HG02571 (cell line): ENCODE measurements around the gene C9orf85.
"Not testable (repeated sequence)": the region's sequence is repeated elsewhere in the genome, so short reads cannot be mapped to it uniquely, and the experiment has no call there.

ENCODE experiments used
- ATAC-seq: cut with Tn5 transposase; IDR thresholded peaks from one replicate; pipeline ENCODE4 v1.9.1; 2021; ENCODE audit warnings: mild to moderate bottlenecking, moderate library complexity; ENCODE audit not compliant: unreplicated experiment

C9orf85 gene

DNA sequence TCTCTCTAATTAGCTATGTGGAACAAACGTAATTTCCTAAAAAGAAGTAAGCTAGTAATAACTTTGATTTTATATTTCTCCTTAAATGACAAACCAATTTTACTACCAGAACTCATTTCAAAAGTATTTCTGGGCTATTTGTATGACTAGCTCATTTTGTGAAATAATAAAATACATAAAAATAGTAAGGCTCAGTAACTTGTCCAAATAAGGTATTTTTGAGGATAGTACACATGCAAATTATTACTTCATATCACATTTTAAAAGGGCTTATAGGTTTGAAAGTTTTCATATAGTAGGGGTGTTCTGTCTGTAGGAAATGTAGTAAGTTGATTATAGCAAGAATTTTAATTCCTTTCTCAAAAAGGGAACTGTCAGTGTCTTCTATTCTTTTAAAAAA, 26.5 kb downstream of the C9orf85 start:
- no peak for ATAC-seq

DNA sequence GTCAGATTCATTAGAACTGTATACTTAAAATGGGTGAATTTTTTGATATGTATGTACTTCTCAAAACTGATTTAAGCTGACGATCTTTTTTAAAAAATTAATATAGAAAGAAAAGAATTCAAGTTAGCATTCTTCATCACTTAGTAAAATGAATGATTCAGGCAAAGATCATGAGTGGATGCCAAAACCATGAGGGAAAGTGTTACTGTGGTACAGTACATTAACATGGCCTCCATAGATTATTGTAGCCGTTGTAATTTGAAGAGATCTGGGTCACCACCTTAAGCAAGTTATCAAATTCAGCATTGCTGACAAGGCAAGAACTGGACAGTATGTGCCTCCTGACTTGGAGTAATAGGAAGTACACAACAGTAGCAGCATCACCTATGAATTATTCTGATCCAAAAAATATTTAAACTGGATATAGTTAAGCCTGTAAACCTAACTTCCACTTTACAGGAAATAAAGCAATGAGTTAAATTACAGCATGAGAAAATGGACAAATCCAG, 29.7 kb downstream of the C9orf85 start:
- ATAC-seq, result no peak

DNA sequence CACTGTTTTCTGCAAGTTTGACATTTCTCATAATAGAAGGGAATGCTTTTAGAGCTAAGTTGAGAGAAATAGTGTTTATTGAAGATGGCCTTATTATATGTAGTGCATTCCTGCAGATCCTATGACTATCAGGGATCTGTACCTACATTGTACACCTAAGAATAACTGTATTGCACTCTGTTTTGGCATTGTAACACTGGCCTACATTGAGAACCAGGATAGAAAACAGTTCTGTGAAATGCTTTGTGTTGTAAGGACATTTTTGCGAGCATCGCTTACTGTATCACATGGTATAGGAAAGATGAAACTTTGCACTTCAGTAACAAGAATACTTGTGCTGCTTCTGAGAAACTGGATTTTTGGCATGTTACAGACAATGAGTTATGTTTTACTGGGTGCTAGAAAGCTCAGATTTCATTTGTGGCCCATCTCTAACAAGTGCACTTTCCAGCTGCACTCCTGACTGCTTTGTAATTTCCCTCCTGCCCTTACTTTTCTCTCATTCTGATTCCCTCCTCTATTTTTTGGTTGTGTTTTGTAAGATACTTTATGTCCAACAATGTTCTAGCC, 30.6 kb downstream of the C9orf85 start:
- no peak for ATAC-seq

DNA sequence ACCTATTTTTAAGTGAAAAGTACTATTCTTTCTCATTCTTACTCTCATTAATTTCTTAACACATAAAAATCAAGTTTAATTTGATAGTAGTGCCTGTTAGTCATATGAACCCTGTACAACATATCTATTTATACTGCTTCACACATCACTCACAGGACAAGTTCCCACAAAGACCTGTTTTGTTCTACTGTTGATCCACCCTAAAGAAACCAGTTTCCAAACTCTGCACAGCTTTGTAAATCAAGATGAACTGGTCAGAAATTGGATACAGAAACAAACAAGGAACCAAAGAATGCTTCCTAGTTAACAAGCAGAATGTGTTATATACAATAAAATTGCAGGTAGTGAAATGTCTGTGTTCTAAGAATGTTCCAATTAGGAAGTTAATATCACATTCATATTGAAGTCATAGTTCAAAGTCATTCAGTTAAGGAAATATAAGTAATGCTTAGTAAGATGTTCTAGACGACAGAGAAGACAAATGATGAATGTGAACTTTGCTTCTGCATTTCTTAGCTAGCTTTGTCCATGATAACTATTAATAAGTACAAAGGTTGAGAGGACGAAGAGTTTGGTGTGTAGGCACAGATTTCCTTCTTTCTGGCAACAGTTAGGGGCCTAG, 33.4 kb downstream of the C9orf85 start:
- ATAC-seq, result no peak

DNA sequence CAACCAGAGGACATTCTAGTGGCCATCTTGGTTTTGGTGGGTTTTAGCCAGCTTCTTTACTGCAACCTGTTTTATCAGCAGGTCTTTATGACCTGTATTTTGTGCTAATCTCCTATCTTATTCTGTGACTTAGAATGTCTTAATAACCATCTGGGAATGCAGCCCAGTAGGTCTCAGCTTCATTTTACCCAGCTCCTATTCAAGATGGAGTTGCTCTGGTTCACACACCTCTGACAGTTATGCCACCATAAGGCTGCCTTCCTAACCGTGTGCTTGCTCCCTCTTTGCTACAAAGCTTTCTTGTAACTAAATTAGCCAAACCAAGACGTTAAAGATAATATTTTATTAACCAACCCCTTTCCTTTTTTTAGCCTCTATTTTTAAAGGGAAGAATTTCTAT, 43.2 kb downstream of the C9orf85 start:
- not testable (repeated sequence) for ATAC-seq

DNA sequence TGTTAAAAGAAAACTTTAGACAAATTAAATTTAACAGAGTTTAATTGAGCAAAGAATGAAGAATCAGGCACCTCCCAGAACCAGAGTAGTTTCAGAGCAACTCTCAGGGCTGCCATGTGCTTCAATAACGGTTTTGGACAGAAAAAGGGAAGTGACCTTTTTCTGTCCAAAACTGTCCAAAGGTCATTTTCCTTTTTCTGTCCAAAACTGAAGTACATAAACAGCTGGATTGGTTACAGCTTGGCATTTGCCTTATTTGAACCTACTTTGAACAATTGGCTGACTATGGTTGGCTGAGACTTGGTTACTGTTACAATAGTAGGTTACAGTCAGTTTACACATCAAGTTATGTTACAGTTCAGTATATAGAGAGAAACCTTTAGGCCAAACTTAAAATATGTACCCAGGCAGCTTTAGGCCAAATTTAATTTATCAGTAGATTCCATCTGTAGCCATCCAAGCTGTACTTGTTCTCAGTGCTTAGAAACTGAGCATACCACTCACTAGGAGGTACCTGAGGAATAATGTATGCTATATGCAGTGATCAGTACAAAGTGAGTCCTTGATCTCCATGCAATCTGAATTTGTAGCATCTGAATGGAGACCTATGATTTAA, 44.0 kb downstream of the C9orf85 start:
- peak; percentile 72 for ATAC-seq

DNA sequence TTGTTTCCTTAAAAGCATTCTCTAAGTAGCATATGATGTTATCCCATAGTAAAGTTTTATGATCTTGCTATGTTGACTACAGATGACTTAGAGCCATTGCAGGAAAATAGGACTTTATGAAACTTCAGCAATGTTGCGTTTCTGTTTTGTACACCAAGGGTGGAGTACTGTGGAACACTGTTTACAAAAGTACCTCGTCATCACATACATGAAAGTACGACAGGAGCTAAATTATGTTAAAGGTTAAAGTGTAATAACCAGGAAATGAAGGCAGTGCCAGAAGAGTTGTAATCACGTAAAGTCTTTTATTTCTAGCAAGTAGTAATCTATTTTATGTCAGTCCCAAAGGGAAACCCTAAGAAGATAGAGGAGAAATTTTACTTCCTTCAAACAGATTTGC, 50.9 kb downstream of the C9orf85 start:
- no peak for ATAC-seq

DNA sequence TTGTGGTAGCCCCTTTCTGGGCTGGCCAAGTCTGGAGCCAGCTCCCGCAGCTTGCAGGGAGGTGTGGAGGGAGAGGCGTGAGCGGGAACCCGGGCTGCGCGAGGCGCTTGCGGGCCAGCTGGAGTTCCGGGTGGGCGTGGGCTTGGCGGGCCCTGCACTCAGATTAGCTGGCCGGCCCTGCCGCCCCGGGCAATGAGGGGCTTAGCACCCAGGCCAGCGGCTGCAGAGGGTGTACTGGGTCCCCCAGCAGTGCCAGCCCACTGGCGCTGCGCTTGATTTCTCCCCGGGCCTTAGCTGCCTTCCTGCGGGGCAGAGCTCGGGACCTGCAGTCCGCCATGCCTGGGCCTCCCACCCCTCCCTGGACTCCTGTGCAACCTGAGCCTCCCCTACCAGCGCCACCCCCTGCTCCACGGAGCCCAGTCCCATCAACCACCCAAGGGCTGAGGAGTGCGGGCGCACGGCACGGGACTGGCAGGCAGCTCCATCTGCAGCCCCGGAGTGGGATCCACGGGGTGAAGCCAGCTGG, 52.1 kb downstream of the C9orf85 start:
- not testable (repeated sequence) for ATAC-seq

DNA sequence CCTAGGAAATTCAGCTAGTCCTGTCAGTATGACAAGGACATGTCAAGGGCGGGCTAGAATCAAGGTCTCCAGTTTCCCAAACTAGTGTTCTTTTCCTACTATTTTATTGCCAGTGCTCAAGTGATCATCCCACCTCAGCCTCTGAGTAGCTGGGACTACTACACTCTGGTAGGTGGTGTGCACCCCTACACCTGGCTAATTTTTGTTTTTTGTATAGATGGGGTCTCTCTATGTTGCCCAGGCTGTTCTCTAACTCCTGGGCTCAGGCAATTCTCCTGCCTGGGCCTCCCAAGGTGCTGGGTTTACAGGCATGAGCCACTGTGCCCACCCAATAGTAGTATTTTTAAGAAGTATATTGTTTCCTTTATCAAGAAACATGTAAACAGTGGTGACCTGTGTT, 54.0 kb downstream of the C9orf85 start:
- ATAC-seq, result no peak

DNA sequence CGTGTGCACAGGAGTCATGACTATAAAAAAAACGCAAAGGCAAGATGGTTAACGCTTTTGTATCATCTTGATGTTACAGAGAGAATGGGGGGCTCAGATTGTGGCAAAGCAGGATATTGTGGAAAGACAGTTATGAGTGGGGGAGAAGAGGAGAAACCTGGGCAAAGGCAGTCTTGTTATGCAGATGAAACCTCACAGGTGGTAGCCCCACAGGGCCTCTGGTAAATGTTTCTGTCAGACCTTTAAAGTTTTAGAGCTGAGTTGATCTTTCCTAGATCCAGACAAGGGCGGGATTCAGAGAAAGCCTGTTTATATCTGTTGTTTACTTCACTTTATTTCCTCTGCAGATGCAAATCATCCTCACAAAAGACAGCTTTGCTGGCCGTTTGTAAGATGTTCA, 55.2 kb downstream of the C9orf85 start:
- no peak for ATAC-seq

DNA sequence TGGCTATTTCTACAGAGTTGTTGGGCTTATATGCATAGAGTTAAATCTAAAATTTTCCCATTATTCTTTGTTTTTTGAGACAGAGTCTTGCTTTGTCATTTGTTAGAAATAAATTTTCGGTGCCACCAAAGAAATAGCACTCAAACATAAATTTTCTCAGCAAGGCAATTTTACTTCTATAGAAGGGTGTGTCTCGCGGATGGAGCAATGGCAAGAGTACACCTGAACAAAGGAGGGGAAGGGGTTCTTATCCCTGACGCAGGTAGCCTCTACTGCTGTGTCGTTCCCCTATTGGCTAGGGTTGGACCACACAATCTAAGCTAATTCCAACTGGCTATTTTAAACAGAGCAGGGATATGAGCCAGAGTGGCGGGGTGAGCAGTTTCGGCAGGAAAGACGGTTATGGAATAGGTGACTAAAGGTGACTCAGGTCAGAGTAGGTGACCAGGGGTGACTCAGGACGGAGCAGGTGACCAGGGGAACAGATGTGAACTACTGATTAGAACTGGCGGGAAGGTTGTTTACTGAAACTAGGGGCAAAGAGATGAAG, 57.2 kb downstream of the C9orf85 start:
- no peak for ATAC-seq

DNA sequence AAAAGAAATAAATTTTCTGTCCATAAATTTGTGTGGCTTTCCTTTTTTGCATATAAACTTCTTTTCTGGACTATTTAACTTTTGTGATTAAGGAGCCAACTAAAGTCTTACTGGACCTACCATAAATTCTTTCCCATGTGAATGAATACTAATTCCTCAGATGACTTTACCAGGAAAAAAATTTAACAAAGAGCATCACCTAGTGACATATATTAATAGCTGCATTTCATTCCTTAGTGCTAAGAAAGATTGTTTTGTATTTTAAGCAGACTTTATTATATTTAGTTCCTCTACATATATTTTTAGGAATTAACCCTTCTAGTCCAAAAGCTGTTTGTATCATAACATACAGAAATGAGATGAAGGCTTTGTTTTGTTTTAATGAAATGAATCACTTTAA, 64.4 kb downstream of the C9orf85 start:
- no peak for ATAC-seq

DNA sequence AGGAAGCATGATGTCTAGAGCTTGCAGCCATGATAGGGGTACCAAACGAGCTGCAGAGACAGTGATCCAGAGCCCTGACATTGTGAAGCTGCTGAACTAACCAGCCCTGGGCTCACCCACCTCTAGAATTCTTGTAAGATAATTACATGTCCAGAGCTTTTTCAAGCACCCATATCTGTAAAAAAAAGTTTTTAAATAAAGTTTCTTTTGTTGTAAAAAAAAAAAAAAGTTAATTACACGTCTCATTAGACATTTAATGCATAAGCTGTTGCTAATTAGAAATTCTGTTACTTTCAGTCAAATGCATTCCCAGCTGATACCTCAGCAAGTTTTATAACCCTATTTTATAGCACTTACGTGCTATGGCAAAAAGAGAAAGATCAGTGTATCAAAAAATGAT, 65.6 kb downstream of the C9orf85 start:
- ATAC-seq, result no peak

DNA sequence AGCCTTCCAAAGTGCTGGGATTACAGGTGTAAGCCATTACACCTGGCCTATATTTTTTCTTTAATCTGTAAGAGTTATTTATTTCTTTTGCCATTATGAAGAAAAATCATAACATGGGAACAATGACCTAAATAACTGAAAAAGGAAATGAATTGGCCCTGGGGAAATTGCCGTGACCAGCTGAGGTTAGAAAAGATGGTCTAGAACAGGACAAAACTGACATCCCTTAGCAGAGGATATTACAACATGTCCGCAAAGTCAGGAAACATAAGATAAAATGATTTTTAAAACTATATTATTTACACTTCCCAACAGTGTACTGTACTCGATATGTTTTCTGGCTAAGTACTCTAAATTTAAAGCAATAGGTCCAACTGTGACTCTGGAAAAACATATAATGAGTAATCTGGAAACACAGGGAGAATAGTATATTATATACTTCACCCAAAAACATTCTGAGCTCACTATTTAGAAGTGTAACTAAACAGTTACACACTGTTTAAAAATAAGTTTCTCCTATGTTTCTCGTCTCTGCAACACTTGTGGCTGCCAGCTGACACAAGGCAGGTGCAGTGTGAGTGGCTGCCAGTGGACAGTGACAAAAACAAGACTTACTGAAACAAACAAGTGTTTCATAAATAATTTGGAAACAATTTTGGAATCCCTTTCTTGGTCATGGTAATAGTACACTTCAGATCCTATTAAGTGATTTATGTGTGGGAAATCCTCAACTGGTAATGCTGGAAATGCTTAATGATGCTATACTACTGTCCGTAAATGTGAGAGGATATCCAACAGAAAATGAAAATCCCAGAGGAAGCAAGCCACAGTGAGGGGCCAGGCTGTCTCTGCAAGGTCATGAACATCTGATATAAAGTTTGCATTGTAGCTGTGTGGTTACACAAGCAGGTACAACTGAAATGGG, 69.1 kb downstream of the C9orf85 start:
- no peak for ATAC-seq

DNA sequence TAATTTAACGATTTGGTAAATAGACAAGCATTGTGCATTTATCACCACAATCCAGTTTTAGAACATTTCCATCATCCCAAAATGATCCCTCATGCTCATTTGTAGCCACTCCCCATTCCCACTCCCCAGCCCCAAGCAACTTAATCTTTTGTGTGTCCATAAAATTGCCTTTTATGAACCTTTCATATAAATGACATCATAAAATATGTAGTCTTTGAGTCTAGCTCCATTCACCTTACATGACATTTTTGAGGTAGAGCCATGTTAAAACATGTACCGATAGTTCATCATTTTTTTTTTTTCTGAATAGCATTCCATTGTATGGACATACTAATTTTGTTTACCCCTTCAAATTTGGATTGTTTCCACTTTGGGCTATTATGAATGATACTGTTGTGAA, 70.5 kb downstream of the C9orf85 start:
- ATAC-seq, result no peak

DNA sequence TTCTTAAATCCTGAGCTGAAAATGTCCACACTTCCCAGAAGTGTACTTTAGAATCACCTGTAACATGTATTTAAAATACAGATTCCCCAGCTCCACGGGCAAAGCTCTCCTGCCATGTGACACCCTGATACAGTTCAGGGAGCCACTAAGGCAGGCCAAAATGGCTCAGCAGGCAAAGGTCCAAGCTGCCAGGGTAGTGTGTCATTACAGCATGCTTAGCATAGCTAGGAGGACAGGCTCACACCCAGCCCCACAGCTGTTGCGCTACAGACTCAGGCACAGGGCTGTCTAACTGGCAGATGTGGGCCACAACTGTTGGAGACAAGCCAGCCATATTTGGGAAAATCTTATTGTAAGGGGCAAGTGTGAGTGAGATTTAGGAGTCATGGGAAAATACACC, 73.0 kb downstream of the C9orf85 start:
- no peak for ATAC-seq

DNA sequence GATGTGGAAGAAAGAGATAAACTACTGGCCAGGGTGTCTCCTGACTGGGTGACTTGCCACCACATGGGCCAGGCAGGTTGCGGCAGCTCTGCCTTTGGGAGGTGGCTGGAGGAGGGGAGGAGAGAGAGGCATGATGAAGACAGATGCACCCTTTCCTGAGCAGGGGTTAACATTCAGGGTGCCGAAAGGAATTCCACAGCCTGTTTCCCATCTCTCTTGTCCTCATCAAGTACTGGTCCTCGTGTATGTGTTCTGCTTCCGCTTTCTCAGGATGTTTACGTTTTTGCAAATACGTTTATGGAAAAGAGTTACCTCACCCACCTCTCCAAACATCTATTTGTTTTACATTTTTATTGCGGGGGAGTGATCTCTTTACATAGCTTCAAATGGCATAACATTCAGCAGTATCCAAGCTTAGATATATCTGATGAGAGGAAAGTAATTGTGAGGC, 73.4 kb downstream of the C9orf85 start:
- ATAC-seq, result no peak

DNA sequence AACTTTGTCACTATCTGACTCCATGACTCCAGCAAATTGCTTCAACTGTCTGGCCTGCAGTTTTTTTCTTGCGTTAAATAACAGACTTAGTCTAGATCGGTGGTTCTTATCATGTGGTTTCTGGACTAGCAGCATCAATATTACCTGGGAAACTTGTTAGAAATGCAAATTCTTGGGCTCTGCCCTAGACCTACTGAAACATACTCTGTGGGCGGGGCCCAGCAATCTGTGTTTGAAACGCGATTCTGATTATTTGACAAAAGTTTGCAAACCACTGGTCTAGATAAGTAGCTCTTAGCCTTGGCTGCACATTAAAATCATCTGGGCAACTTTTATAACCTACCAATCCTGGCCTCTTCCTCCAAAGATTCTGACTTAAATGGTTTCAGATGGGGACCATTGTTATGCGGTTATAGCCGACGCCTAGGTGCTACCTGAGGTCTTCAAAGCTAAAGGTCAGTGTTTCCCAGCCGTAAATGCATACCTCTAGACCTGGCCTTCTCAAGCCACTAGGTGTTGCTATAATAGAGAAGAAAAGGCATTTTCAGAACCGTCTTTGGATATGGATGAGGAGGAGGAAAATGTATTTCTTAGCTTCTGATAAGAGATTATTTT, 74.0 kb downstream of the C9orf85 start:
- ATAC-seq, result no peak

DNA sequence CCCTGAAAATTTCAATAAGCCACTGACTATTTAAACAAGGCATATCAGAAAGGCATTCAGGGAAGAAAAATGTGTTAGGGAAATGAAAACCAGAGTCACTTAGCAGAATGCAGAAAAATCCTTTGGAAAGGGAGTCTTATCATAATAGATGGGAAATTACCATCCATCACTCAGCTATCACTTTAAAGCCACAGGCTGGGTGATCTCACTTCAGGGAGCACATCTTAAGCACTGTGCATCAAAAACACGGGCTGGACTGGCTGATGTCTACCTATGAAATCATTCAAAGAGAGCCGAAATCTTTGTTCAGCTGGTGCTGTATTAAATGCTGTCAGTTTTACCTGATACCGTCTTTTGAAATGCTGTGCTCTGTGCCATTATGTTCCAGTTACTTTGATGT, 75.5 kb downstream of the C9orf85 start:
- no peak for ATAC-seq
